ENCODE data around the gene DUSP7. TPM values are rescaled to one million over a fixed set of nuclear protein-coding genes. Genes with fewer than 3 reads are reported as not detected.
A peak's percentile ranks its signal among the peaks of the same experiment; 100 is the strongest.

DUSP7 gene
- total and polyA plus RNA-seq, 9 of the 15 experiments (the other 6 are each of a cell fraction or from before 2014, with no cell fraction given), result 0.45 to 15.8 (median 8.2) TPM

GRCh38 chr3:52080830-52081719, 24.7 kb upstream of the DUSP7 start (continued):
- TF ChIP-seq HDAC2 (IDR thresholded peaks at IDR 0.05), result peak; percentile 31; the same call in 1 of the 2 replicates
- TF ChIP-seq, protein P1, sequence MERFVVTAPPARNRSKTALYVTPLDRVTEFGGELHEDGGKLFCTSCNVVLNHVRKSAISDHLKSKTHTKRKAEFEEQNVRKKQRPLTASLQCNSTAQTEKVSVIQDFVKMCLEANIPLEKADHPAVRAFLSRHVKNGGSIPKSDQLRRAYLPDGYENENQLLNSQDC (CRISPR knock-in tag; IDR thresholded peaks at IDR 0.05), result no peak
- peak; percentile 44; the same call in 1 of the 2 replicates for TF ChIP-seq SMARCA4 (IDR thresholded peaks at IDR 0.05)
- peak; percentile 77 for TF ChIP-seq CBFA2T3 (IDR thresholded peaks at IDR 0.05)
- peak; percentile 10; the same call in 1 of the 2 replicates for TF ChIP-seq USF1 (CRISPR knock-in tag; IDR thresholded peaks at IDR 0.05)
- TF ChIP-seq ATF3 (IDR thresholded peaks at IDR 0.05), result no peak
- TF ChIP-seq ATF3 (CRISPR knock-in tag; conservative IDR thresholded peaks at IDR 0.05), result no peak
- peak; percentile 66; the same call in 1 of the 2 replicates for TF ChIP-seq DPF2 (IDR thresholded peaks at IDR 0.05)
- TF ChIP-seq BMI1 (IDR thresholded peaks at IDR 0.05; ENCODE audit: low read length), result no peak
- TF ChIP-seq TEAD4 (IDR thresholded peaks at IDR 0.05; ENCODE audit: low read length), result peak; percentile 61; the same call in 1 of the 2 replicates
- TF ChIP-seq TEAD4 (CRISPR knock-in tag; IDR thresholded peaks at IDR 0.05; ENCODE audit: borderline replicate concordance), result no peak
- TF ChIP-seq TCF7 (IDR thresholded peaks at IDR 0.05; ENCODE audit: borderline replicate concordance), result peak; percentile 90
- TF ChIP-seq ZSCAN29 (IDR thresholded peaks at IDR 0.05), result no peak
- TF ChIP-seq LEF1 (IDR thresholded peaks at IDR 0.05), result peak; percentile 91
- no peak for TF ChIP-seq RBM39 (optimal IDR thresholded peaks at IDR 0.05; ENCODE audit: low read depth, low read length)
- TF ChIP-seq MEIS2 (IDR thresholded peaks at IDR 0.05; ENCODE audit: partially characterized antibody), result peak; percentile 61
- TF ChIP-seq MNT (conservative IDR thresholded peaks at IDR 0.05), result peak in 1 of 2 experiments; percentile 44; a peak in 1 of 4 replicates
